Measurements from ENCODE around the gene ARHGAP26. TPM values are rescaled to one million over a fixed set of nuclear protein-coding genes. Genes with fewer than 3 reads are reported as not detected.
A peak's percentile ranks its signal among the peaks of the same experiment; 100 is the strongest.

ARHGAP26 gene
- total and polyA plus RNA-seq, 2 of the 4 experiments (the other 2 are of a cell fraction), result 0.54 to 0.56 TPM

DNA sequence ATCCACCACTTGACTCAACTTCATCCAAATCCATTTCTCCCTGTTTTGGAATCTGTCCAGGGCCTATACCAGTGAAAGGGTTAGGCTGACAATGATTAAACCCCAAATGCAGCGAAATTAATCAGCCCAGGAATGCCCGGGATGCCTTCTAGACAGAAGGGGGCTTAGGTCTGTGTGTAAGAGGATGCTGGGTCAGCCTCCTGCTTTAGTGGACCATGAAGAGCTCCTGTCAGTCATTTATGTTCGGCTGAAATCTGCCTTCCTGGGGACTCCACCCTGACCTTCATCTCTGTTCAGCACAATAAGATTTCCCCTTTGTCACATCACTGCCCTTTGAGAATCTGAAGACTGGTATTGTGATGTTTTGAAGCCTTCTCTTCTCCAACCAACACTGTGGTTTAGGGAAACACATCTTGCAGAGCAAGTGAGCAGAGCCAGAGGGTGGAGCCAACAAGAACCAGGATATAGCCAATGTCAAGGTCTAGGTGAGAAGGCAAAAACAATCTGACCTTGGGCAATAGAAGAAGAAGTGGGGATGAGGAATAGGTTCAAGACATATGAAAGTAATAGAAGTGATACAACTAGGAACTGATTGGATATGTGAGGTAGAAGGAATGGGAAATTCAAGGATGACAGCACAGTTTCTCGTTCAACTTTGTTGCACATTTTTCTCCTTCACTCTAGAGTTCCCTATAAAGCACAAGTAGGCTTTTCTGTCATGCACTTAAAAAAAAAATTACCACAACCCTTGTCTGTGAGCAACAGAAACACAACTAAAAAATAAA lies 234.4 kb downstream of the ARHGAP26 start (continued):
- TF ChIP-seq MAZ (IDR thresholded peaks at IDR 0.05; ENCODE audit: borderline replicate concordance, low read depth, low read length), result no peak

DNA sequence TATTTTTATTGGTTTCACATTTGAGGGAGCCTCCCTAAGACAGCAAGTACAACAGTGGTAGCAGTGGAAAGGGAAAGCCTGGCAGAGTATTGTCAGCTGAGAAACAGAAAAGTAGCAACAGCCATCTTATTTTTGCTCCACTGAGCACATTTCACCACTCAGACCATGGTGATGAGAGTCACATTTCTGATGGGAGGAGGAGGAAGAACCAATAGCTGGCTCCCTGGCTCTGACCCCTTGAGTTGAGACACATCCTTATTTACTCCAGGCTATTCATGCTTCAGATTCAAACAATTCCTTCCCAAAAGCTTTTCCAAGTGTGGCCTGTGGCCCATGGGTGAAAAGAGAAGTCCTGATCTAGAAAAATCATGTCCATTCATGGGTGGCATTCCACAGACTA lies 236.3 kb downstream of the ARHGAP26 start:
- no TSS peak for BruUV-seq (replicated peaks)
- Histone ChIP-seq H3K23ac (ENCODE audit: low read depth, low read length) (no peak overlapping the region), H3K18ac (ENCODE audit: low read depth, low read length) (no peak overlapping the region), H4K20me1 (ENCODE audit: insufficient read depth, low read length) (no peaks in the 10 kb centered on the region), H3K79me1 (ENCODE audit: low read depth in 1 of 2, low read length in 2 of 2) (0 out of 4 replicates have a peak, but pooled peaks cover 0 to 4% of the 10 kb centered on the region in 2 experiments), H3K4me3 (ENCODE audit: insufficient read depth, low read depth, low read length) (no peak overlapping the region), H3K36me3 (ENCODE audit: control insufficient read depth, insufficient read depth, low read length) (no peaks in the 10 kb centered on the region), H3K56ac (ENCODE audit: extremely low read depth, insufficient read depth, low read length) (no peak overlapping the region), H2AFZ (replicated peaks; ENCODE audit: low read length, poor library complexity) (no peak overlapping the region), H2BK5ac (ENCODE audit: low read depth, low read length, poor library complexity, severe bottlenecking) (no peak overlapping the region), H3K27me3 (ENCODE audit: control insufficient read depth, insufficient read depth, low read length) (no peaks in the 10 kb centered on the region), H3K9me3 (ENCODE audit: control insufficient read depth, insufficient read depth, low read length) (no peaks in the 10 kb centered on the region), H3K4ac (ENCODE audit: low read depth, low read length) (peak overlapping the region; percentile 11; the same call in 1 of the 2 replicates), H4K91ac (ENCODE audit: insufficient read depth, low read depth, low read length) (peak overlapping the region; percentile 12), H3K4me1 (ENCODE audit: control insufficient read depth, insufficient read depth, low read length) (peaks cover 12% of the 10 kb centered on the region), H3K4me2 (ENCODE audit: low read depth, low read length) (no peak overlapping the region), H3K27ac (ENCODE audit: insufficient read depth, low read length) (no peak overlapping the region), H2BK120ac (ENCODE audit: low read depth, low read length) (0 out of 2 replicates have a peak overlapping the region, but pooled peaks have one; percentile 20), H2AK9ac (replicated peaks; ENCODE audit: low read depth, low read length, poor library complexity) (no peak overlapping the region), H4K5ac (ENCODE audit: low read depth, low read length) (peak overlapping the region; percentile 71; the same call in 1 of the 2 replicates), H2BK20ac (ENCODE audit: low read depth, low read length) (peak overlapping the region; percentile 32; the same call in 1 of the 2 replicates), H3K9me1 (ENCODE audit: insufficient read depth, low read length) (peaks cover 13% of the 10 kb centered on the region), H3K9ac (ENCODE audit: low read depth, low read length) (no peak overlapping the region), H2BK15ac (ENCODE audit: low read depth, low read length) (peak overlapping the region; percentile 15; the same call in 1 of the 3 replicates), H2AK5ac (ENCODE audit: low read depth, low read length) (peak overlapping the region; percentile 14; the same call in 1 of the 2 replicates), H4K8ac (ENCODE audit: low read depth in 2 of 2, low read length in 2 of 2) (peak overlapping the region in 1 of 2 experiments; percentile 26; a peak in 2 of 4 replicates), H3K14ac (replicated peaks; ENCODE audit: low read depth, low read length) (peak overlapping the region; percentile 26)
- POLR2A ChIA-PET (ENCODE audit: unreplicated experiment), result no interaction called here
- intact Hi-C loops (cut with micrococcal nuclease) (no loop called here), dilution Hi-C loops (cut with HindIII; ENCODE audit: low sequenced_read_pairs, unreplicated experiment) (no loop called here), in situ Hi-C loops (cut with MboI; ENCODE audit: low sequenced_read_pairs) (loop anchor here (25.0 kb wide), 1 partner anchor 1181 kb away; no protein-coding TSS in a partner anchor)
- no peak for DNase-seq
- CTCF ChIA-PET, result interaction anchor here (0.7 kb wide), 1 partner anchor 58 kb away, joined by 3 read pairs; no protein-coding TSS in a partner anchor
- TF ChIP-seq NFE2L2 (IDR thresholded peaks at IDR 0.05; ENCODE audit: low read depth, low read length) (no peak), BHLHE40 (IDR thresholded peaks at IDR 0.05; ENCODE audit: low read depth, low read length) (no peak), CHD1 (IDR thresholded peaks at IDR 0.05; ENCODE audit: low read depth, low read length) (no peak), MAZ (IDR thresholded peaks at IDR 0.05; ENCODE audit: borderline replicate concordance, low read depth, low read length) (no peak), RAD21 (IDR thresholded peaks at IDR 0.05; ENCODE audit: low read length) (no peak), CTCF (conservative IDR thresholded peaks at IDR 0.05; ENCODE audit: low read depth, low read length) (no peak), CEBPB (IDR thresholded peaks at IDR 0.05; ENCODE audit: low read depth, low read length) (no peak), POLR2A (IDR thresholded peaks at IDR 0.05; ENCODE audit: low read depth, low read length) (no peak)
- TF ChIP-seq, protein P1, sequence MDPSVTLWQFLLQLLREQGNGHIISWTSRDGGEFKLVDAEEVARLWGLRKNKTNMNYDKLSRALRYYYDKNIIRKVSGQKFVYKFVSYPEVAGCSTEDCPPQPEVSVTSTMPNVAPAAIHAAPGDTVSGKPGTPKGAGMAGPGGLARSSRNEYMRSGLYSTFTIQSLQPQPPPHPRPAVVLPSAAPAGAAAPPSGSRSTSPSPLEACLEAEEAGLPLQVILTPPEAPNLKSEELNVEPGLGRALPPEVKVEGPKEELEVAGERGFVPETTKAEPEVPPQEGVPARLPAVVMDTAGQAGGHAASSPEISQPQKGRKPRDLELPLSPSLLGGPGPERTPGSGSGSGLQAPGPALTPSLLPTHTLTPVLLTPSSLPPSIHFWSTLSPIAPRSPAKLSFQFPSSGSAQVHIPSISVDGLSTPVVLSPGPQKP (IDR thresholded peaks at IDR 0.05; ENCODE audit: borderline replicate concordance, low read depth, low read length), result no peak
- ATAC-seq (ENCODE audit: low read depth), result no peak
